Right ventricle myocardium inferior (tissue), 1 donor: ENCODE results near the gene OR8B12. TPM values are rescaled to one million over a fixed set of nuclear protein-coding genes. Genes with fewer than 3 reads are reported as not detected.
"Not testable (repeated sequence)": the region's sequence is repeated elsewhere in the genome, so short reads cannot be mapped to it uniquely, and the experiment has no call there.

Source experiments
- ATAC-seq: fragments of 200-7000 bp; cut with Tn5 transposase; one replicate; pipeline ENCODE4 v1.9.1; 2020; ENCODE audit warnings: mild to moderate bottlenecking, moderate library complexity
- DNase-seq: peaks from one replicate; pipeline ENCODE4 v3.0.0; 2021; ENCODE audit errors: missing footprints
- intact Hi-C: fragments of 100-400 bp; cut with DNase I; formaldehyde crosslinking; loops from one replicate; pipeline ENCODE4 v1.11.0; 2022
- total RNA-seq: library from RNA; stranded (reverse); fragmentation: NEBNext Ultra II Directional; extraction: Animal tissue kit (Norgen Biotek cat#: 25700); gene quantifications from one replicate; pipeline ENCODE4 v1.2.1, GENCODE V29; 2021
- donor health status: DM: no; HTN: yes; CAD: no; lungs with severe emphysema.

The OR8B12 gene
- total RNA-seq, 1 donor from 2014 or later = not detected

- no peak for DNase-seq
- no peak for ATAC-seq
- intact Hi-C loops = no loop called here
Measured at GRCh38 chr11:124535552-124536232, 7.8 kb downstream of the OR8B12 start.

GRCh38 chr11:124534051-124534450 lies 9.4 kb downstream of the OR8B12 start:
- intact Hi-C loops = no loop called here
- ATAC-seq = no peak
- no peak for DNase-seq

- ATAC-seq (no peak), DNase-seq (no peak)
- intact Hi-C loops = no loop called here
Measured at GRCh38 chr11:124533626-124534025, 9.8 kb downstream of the OR8B12 start.

- no peak for DNase-seq
- ATAC-seq = no peak
- intact Hi-C loops = no loop called here
Measured at GRCh38 chr11:124520550-124520854, 23.0 kb downstream of the OR8B12 start.

GRCh38 chr11:124519850-124520549 lies 23.5 kb downstream of the OR8B12 start:
- intact Hi-C loops = no loop called here
- DNase-seq (no peak), ATAC-seq (no peak)

GRCh38 chr11:124518989-124519451 lies 24.4 kb downstream of the OR8B12 start:
- no peak for DNase-seq
- intact Hi-C loops = no loop called here
- no peak for ATAC-seq

- no peak for DNase-seq
- no peak for ATAC-seq
- intact Hi-C loops = no loop called here
Measured at GRCh38 chr11:124517314-124517713, 26.1 kb downstream of the OR8B12 start.

GRCh38 chr11:124514675-124515074 lies 28.8 kb downstream of the OR8B12 start:
- intact Hi-C loops, ATAC-seq: not testable (repeated sequence)
- DNase-seq = peak; percentile 70

- ATAC-seq = no peak
- intact Hi-C loops = no loop called here
- DNase-seq = no peak
Measured at GRCh38 chr11:124514131-124514530, 29.3 kb downstream of the OR8B12 start.

- DNase-seq = no peak
- intact Hi-C loops = no loop called here
- no peak for ATAC-seq
Measured at GRCh38 chr11:124511745-124512144, 31.7 kb downstream of the OR8B12 start.

GRCh38 chr11:124510279-124510678 lies 33.2 kb downstream of the OR8B12 start:
- DNase-seq (no peak), ATAC-seq (no peak)
- intact Hi-C loops = no loop called here

- ATAC-seq (no peak), DNase-seq (no peak)
- intact Hi-C loops = no loop called here
Measured at GRCh38 chr11:124499711-124500110, 43.7 kb downstream of the OR8B12 start.

- intact Hi-C loops = no loop called here
- ATAC-seq (no peak), DNase-seq (no peak)
Measured at GRCh38 chr11:124493016-124493655, 50.3 kb downstream of the OR8B12 start.

Other genes starting within 250 kb of the OR8B12 start
- gene OR8D1, start 229.7 kb downstream of the OR8B12 start, total RNA-seq = not detected
- gene OR8D2, start 223.5 kb downstream of the OR8B12 start, total RNA-seq = not detected
- not detected for gene OR8B2, start 159.2 kb downstream of the OR8B12 start, total RNA-seq
- not detected for gene OR8B3, start 144.6 kb downstream of the OR8B12 start, total RNA-seq
- gene OR8B4, start 118.8 kb downstream of the OR8B12 start, total RNA-seq = not detected
- not detected for gene OR8B8, start 98.0 kb downstream of the OR8B12 start, total RNA-seq
- gene OR8A1, start 26.3 kb upstream of the OR8B12 start, total RNA-seq = not detected
- not detected for gene PANX3, start 67.8 kb upstream of the OR8B12 start, total RNA-seq
- gene TBRG1, start 79.2 kb upstream of the OR8B12 start, total RNA-seq = 21.0 TPM
- gene SIAE, start 130.1 kb upstream of the OR8B12 start, total RNA-seq = 83.1 TPM
- 2.6 TPM for gene SPA17, start 130.2 kb upstream of the OR8B12 start, total RNA-seq
- gene NRGN, start 196.3 kb upstream of the OR8B12 start, total RNA-seq = 6.4 TPM
- 0.70 TPM for gene VSIG2, start 208.6 kb upstream of the OR8B12 start, total RNA-seq
- gene ESAM, start 218.6 kb upstream of the OR8B12 start, total RNA-seq = 43.1 TPM